ENCODE data around the gene EHD4.

Gene EHD4

GRCh38 chr15:41851755-41852370 is 120.5 kb downstream of the EHD4 start:
- H3K4me3 ChIP-seq (replicated peaks; ENCODE audit: low read depth, low read length), result no peak overlapping the region
- TF ChIP-seq CTCF (IDR thresholded peaks at IDR 0.05; ENCODE audit: low read length, missing control alignments), result no peak
- DNase-seq (ENCODE audit: low read depth), result no peak

- no peak for TF ChIP-seq CTCF (IDR thresholded peaks at IDR 0.05; ENCODE audit: low read length, missing control alignments)
- no peak overlapping the region for H3K4me3 ChIP-seq (replicated peaks; ENCODE audit: low read depth, low read length)
- no peak for DNase-seq (ENCODE audit: low read depth)
Observed at GRCh38 chr15:41851167-41851523, 121.2 kb downstream of the EHD4 start.

GRCh38 chr15:41850482-41851166 is 121.7 kb downstream of the EHD4 start:
- no peak for TF ChIP-seq CTCF (IDR thresholded peaks at IDR 0.05; ENCODE audit: low read length, missing control alignments)
- no peak for DNase-seq (ENCODE audit: low read depth)
- no peak overlapping the region for H3K4me3 ChIP-seq (replicated peaks; ENCODE audit: low read depth, low read length)

- no peak overlapping the region for H3K4me3 ChIP-seq (replicated peaks; ENCODE audit: low read depth, low read length)
- DNase-seq (ENCODE audit: low read depth), result no peak
- no peak for TF ChIP-seq CTCF (IDR thresholded peaks at IDR 0.05; ENCODE audit: low read length, missing control alignments)
Observed at GRCh38 chr15:41849861-41850260, 122.5 kb downstream of the EHD4 start.

- no peak for TF ChIP-seq CTCF (IDR thresholded peaks at IDR 0.05; ENCODE audit: low read length, missing control alignments)
- no peak for DNase-seq (ENCODE audit: low read depth)
Observed at GRCh38 chr15:41849204-41849603, 123.2 kb downstream of the EHD4 start.

GRCh38 chr15:41848631-41849030 is 123.7 kb downstream of the EHD4 start:
- TF ChIP-seq CTCF (IDR thresholded peaks at IDR 0.05; ENCODE audit: low read length, missing control alignments), result no peak
- H3K4me3 ChIP-seq (replicated peaks; ENCODE audit: low read depth, low read length), result no peak overlapping the region
- peak; percentile 35 for DNase-seq (ENCODE audit: low read depth)

More at GRCh38 chr15:41849204-41849603, 123.2 kb downstream of the EHD4 start:
- H3K4me3 ChIP-seq (replicated peaks; ENCODE audit: low read depth, low read length), result no peak overlapping the region

GRCh38 chr15:41847981-41848380 is 124.4 kb downstream of the EHD4 start:
- DNase-seq (ENCODE audit: low read depth), result no peak
- TF ChIP-seq CTCF (IDR thresholded peaks at IDR 0.05; ENCODE audit: low read length, missing control alignments), result no peak
- no peak overlapping the region for H3K4me3 ChIP-seq (replicated peaks; ENCODE audit: low read depth, low read length)

Measured in fibroblast of pulmonary artery (primary cell).